Ascending aorta (tissue), 2 donors: ENCODE results near the gene HOXC5. TPM values are rescaled to one million over a fixed set of nuclear protein-coding genes. Genes with fewer than 3 reads are reported as not detected.

Source experiments
- DNase-seq, 2 donors: peaks; one replicate each; pipeline ENCODE4 v3.0.0-alpha.2; 2019; ENCODE audit warnings: low spot score in 2 of 2
- H3K27ac ChIP-seq, 2 donors: fragments of 200-600 bp; sonication (generic); one replicate each; pipeline ENCODE4 v1.5.1; 2016 to 2017; ENCODE audit warnings: mild to moderate bottlenecking in 1 of 2
- H3K27me3 ChIP-seq: fragments of 200-600 bp; sonication (generic); one replicate; pipeline ENCODE4 v1.5.1; 2017
- H3K36me3 ChIP-seq, 2 donors: fragments of 200-600 bp; sonication (generic); one replicate each; pipeline ENCODE4 v1.5.1; 2016
- H3K4me1 ChIP-seq, 2 donors: fragments of 200-600 bp; sonication (generic); one replicate each; pipeline ENCODE4 v1.5.1; 2016 to 2017; ENCODE audit warnings: mild to moderate bottlenecking in 1 of 2
- H3K4me3 ChIP-seq, 2 donors: fragments of 200-600 bp; sonication (generic); one replicate each; pipeline ENCODE4 v1.5.1; 2016 to 2017; ENCODE audit warnings: mild to moderate bottlenecking in 1 of 2
- H3K9me3 ChIP-seq, 2 donors: fragments of 200-600 bp; sonication (generic); one replicate each; pipeline ENCODE4 v1.5.1; 2016
- intact Hi-C: fragments of 100-400 bp; cut with DNase I; formaldehyde crosslinking; loops from one replicate; pipeline ENCODE4 v1.15.1; 2023
- total RNA-seq: library from RNA; depleted of rRNA; stranded (reverse); fragments of >200 nt; gene quantifications from one replicate; pipeline ENCODE4 v1.1.0, GENCODE V29; 2016
- TF ChIP-seq, protein P1 (sequence below), 3 experiments: fragments of 200-600 bp in 2 of 3; fragments of 450-650 bp in 1 of 3; sonication (generic) in 2 of 3; IDR thresholded peaks; one replicate each; pipeline ENCODE4 v1.5.1; 2016 to 2019; ENCODE audit warnings: antibody characterized with exemption in 3 of 3, mild to moderate bottlenecking in 1 of 3, moderate library complexity in 1 of 3

HOXC5 gene
- total RNA-seq, 1 donor from 2014 or later: not detected

DNA sequence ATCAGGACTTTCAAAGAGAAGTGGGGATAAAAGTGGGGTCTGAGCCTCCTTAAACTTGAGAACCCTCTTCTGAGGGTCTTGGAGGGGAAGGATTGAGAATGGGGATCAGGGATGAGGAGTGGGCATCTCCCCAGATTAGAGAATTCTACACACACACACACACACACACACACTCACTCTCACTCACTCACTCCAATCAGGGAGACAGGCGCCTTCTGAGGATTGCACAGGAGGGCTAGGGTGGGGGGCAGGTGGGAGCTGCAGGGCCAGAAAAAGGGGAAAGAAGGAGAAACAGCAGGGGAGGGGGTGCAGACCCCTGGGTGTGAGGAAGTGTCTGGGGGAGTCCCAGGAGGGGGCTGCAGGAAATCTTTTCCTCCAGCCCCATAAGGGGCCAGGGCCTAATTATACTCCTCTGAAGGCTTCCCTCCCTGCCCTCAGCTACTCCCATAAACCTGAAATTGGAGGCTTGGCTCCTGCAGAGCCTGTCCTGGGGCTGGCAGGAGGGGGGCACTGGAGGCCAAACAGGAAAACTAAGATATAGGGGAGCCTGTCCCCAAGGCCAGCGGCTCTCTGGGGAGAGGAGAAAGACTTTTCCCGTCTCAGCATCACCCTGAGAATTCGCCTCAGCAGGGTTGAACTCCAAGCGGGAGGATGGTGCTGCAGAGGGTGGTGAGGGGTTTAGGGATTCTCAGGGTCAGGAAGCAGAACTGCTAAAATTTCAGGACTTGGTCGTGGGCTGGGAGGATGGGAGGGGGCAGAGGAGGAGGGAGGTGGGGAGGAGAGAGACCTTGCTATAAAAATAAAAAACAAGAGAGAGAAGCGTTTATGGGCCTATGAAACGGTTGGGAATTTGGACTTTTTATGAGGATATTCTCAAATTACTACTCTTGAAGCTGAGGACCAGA, 31.3 kb upstream of the HOXC5 start:
- peaks cover 26% of the 10 kb centered on the region for H3K27me3 ChIP-seq
- no peak overlapping the region for H3K27ac ChIP-seq
- H3K9me3 ChIP-seq: no peaks in the 10 kb centered on the region
- H3K4me3 ChIP-seq: no peak overlapping the region
- no peaks in the 10 kb centered on the region for H3K36me3 ChIP-seq
- TF ChIP-seq, protein P1, sequence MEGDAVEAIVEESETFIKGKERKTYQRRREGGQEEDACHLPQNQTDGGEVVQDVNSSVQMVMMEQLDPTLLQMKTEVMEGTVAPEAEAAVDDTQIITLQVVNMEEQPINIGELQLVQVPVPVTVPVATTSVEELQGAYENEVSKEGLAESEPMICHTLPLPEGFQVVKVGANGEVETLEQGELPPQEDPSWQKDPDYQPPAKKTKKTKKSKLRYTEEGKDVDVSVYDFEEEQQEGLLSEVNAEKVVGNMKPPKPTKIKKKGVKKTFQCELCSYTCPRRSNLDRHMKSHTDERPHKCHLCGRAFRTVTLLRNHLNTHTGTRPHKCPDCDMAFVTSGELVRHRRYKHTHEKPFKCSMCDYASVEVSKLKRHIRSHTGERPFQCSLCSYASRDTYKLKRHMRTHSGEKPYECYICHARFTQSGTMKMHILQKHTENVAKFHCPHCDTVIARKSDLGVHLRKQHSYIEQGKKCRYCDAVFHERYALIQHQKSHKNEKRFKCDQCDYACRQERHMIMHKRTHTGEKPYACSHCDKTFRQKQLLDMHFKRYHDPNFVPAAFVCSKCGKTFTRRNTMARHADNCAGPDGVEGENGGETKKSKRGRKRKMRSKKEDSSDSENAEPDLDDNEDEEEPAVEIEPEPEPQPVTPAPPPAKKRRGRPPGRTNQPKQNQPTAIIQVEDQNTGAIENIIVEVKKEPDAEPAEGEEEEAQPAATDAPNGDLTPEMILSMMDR (IDR thresholded peaks at IDR 0.05): no peak
- H3K4me1 ChIP-seq: peaks cover 0 to 14% of the 10 kb centered on the region in 2 donors
- intact Hi-C loops: no loop called here
- no peak for DNase-seq

DNA sequence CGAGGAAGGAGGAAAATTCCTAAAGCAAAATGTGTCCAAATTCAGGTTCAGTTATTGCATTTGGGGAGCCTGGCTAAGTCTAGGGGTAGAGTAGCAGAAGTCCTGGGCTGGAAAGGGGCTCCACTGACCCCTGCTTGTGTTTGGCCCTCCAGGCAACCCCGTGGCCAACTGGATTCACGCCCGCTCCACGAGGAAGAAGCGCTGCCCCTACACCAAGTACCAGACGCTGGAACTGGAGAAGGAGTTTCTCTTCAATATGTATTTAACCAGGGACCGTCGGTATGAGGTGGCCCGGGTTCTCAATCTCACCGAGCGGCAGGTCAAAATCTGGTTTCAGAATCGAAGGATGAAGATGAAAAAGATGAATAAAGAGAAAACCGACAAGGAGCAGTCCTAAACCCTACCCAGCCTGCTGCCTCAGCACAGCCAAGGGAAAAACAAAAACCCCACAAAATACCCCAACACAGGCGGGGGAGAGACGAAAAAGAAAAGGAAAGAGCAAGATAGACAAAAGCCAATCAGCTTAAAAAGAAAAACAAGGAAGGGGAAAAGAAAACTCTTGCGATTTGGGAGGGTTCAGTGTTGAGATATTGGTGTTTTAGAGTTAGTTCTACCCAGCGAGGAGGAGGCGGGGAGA, 30.5 kb upstream of the HOXC5 start:
- Histone ChIP-seq H3K4me3 (no peak overlapping the region), H3K36me3 (no peaks in the 10 kb centered on the region), H3K27me3 (peaks cover 26% of the 10 kb centered on the region), H3K4me1 (peaks cover 0 to 15% of the 10 kb centered on the region in 2 donors), H3K27ac (no peak overlapping the region), H3K9me3 (no peaks in the 10 kb centered on the region)
- no peak for DNase-seq
- TF ChIP-seq, protein P1 (IDR thresholded peaks at IDR 0.05): no peak
- intact Hi-C loops: no loop called here

DNA sequence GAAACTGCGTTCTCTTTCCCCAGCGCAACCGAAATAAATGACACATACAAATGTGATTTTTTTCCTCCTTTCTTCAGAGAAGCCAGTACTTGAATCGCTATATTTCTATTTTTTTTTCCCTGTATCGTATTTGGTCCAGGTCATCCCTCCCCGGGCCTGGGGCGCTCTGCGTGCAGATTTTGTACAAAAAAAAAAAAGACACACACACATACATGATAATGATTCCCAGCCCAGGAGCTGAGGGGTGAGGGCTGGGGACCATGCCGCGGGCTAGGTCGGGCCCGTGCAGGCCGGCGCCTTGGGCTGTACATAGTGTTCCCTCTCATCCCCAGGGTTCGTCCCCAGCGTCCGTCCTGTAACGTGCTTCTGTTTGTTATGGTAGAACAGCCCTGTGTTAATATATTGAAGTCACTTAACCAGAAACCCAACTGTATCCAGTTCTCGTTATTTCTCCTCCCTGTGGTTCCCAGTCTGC, 29.9 kb upstream of the HOXC5 start:
- DNase-seq: no peak
- peaks cover 0 to 15% of the 10 kb centered on the region in 2 donors for H3K4me1 ChIP-seq
- H3K36me3 ChIP-seq: no peaks in the 10 kb centered on the region
- H3K27ac ChIP-seq: no peak overlapping the region
- intact Hi-C loops: no loop called here
- no peak overlapping the region for H3K4me3 ChIP-seq
- no peaks in the 10 kb centered on the region for H3K9me3 ChIP-seq
- peaks cover 22% of the 10 kb centered on the region for H3K27me3 ChIP-seq
- TF ChIP-seq, protein P1 (IDR thresholded peaks at IDR 0.05): no peak

DNA sequence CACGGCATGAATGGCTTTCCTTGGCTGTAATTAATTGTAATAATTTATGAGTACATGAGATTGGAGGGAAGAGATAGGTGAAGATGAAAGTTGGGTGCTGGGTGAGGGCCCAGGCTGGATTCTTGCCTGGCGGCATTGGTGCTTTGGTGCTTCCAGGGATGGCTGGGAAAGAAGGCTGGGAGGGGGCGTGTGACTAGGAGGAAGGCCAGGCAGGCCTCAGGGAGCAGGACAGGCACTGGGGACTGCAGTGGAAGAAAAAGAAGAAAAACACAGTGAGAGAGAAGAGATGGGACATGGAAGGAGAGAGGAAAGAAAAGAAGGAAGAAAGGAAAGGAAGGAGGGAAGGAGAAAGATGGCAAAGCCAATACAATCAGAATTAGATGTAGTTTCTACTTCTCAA, 29.2 kb upstream of the HOXC5 start:
- intact Hi-C loops: no loop called here
- Histone ChIP-seq H3K4me3 (no peak overlapping the region), H3K27me3 (peaks cover 20% of the 10 kb centered on the region), H3K36me3 (no peaks in the 10 kb centered on the region), H3K9me3 (no peaks in the 10 kb centered on the region), H3K4me1 (peaks cover 0 to 15% of the 10 kb centered on the region in 2 donors), H3K27ac (no peak overlapping the region)
- no peak for DNase-seq
- TF ChIP-seq, protein P1 (IDR thresholded peaks at IDR 0.05): no peak

DNA sequence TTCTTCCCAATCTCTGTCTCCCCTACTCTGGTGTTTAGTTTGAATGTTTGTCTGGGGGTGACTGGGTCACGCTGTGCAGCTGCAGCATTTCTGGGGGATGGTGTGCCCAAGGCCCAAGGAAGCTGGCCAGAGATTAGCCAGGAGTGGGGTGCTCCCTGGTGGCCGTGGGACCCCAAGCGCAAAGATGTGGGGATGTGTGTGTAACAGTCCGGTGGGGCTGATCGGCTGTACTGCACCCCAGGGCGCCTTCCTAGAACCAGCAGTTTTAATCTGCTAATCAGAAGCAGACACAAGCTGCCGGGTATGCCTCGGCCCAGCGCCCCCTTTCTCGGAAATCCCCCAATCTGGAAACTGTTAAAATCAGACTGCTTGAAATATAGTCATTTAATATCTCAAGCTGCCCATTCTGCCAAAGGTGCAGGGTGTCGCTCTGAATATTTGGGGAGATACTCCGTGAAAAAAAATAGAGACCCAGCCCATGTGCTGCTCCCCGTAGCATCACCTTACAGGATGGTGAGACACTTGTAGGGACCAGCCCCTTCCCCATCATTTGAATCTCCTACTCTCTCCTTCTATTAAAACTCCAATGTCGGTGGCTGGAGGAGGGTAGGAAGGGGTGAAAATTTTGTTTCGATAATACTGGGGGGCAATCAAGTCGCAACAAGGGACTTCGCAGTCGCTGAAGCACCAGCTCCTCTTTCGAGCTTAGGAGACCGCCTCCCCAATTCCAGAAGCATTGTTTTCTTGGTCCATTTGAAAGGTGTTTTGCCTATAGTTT, 28.6 kb upstream of the HOXC5 start:
- intact Hi-C loops: no loop called here
- DNase-seq: no peak
- peaks cover 0 to 17% of the 10 kb centered on the region in 2 donors for H3K4me1 ChIP-seq
- H3K4me3 ChIP-seq: no peak overlapping the region
- peaks cover 19% of the 10 kb centered on the region for H3K27me3 ChIP-seq
- no peak overlapping the region for H3K27ac ChIP-seq
- TF ChIP-seq, protein P1 (IDR thresholded peaks at IDR 0.05): no peak
- no peaks in the 10 kb centered on the region for H3K36me3 ChIP-seq
- H3K9me3 ChIP-seq: no peaks in the 10 kb centered on the region
